Fibroblast of gingiva (primary cell): ENCODE results near the gene TMX2.
"Not testable (repeated sequence)": the region's sequence is repeated elsewhere in the genome, so short reads cannot be mapped to it uniquely, and the experiment has no call there.

Experiments used
- DNase-seq: peaks from one replicate; pipeline ENCODE4 v3.0.0-alpha.2; 2011; ENCODE audit warnings: low read depth

TMX2 gene

GRCh38 chr11:57713835-57714234 lies 1.4 kb downstream of the TMX2 start:
- no peak for DNase-seq

- not testable (repeated sequence) for DNase-seq
Measured at GRCh38 chr11:57716726-57717125, 4.3 kb downstream of the TMX2 start.

- DNase-seq: no peak
Measured at GRCh38 chr11:57727185-57727584, 14.8 kb downstream of the TMX2 start.

GRCh38 chr11:57728829-57729228 lies 16.4 kb downstream of the TMX2 start:
- DNase-seq: no peak

GRCh38 chr11:57729479-57729878 lies 17.1 kb downstream of the TMX2 start:
- DNase-seq: no peak

GRCh38 chr11:57732661-57733060 lies 20.3 kb downstream of the TMX2 start:
- DNase-seq: no peak

- DNase-seq: no peak
Measured at GRCh38 chr11:57735619-57736298, 23.4 kb downstream of the TMX2 start.

GRCh38 chr11:57741132-57742086 lies 29.0 kb downstream of the TMX2 start, which contains the start of gene SELENOH:
Gene SELENOH, plus strand, starts transcription at chr11:57741491. Its CDS starts 105 bp downstream, at chr11:57741596.
- peak; percentile 98 for DNase-seq

GRCh38 chr11:57742087-57742452 lies 29.7 kb downstream of the TMX2 start:
- DNase-seq: no peak

- DNase-seq: no peak
Measured at GRCh38 chr11:57744357-57744756, 32.0 kb downstream of the TMX2 start.

- DNase-seq: no peak
Measured at GRCh38 chr11:57745206-57745605, 32.8 kb downstream of the TMX2 start.

- no peak for DNase-seq
Measured at GRCh38 chr11:57746920-57747319, 34.5 kb downstream of the TMX2 start.

GRCh38 chr11:57751176-57751575 lies 38.8 kb downstream of the TMX2 start:
- DNase-seq: no peak

GRCh38 chr11:57751676-57752253 lies 39.4 kb downstream of the TMX2 start, which contains the start of gene BTBD18:
Gene BTBD18, minus strand, starts transcription at chr11:57751819. Its CDS starts 631 bp downstream, at chr11:57751188.
- DNase-seq: peak; percentile 38

GRCh38 chr11:57752954-57753353 lies 40.6 kb downstream of the TMX2 start:
- no peak for DNase-seq

GRCh38 chr11:57758174-57758573 lies 45.8 kb downstream of the TMX2 start:
- DNase-seq: no peak

- DNase-seq: peak; percentile 97
Measured at GRCh38 chr11:57761301-57762234, 49.2 kb downstream of the TMX2 start, which contains the start of gene CTNND1. Gene CTNND1, plus strand, starts transcription at chr11:57761802. Its CDS starts 29,677 bp downstream, at chr11:57791479.

GRCh38 chr11:57762235-57762861 lies 50.0 kb downstream of the TMX2 start:
- no peak for DNase-seq

- peak; percentile 7 for DNase-seq
Measured at GRCh38 chr11:57763568-57763967, 51.2 kb downstream of the TMX2 start.

- DNase-seq: no peak
Measured at GRCh38 chr11:57764021-57764420, 51.6 kb downstream of the TMX2 start.

GRCh38 chr11:57764566-57764965 lies 52.2 kb downstream of the TMX2 start:
- DNase-seq: no peak
